Smooth muscle cell (in vitro differentiated cells): ENCODE data around the gene FDXACB1. TPM values are rescaled to one million over a fixed set of nuclear protein-coding genes. Genes with fewer than 3 reads are reported as not detected.

Experiments
- DNase-seq: peaks from one replicate; lab custom pipeline; 2025; ENCODE audit not compliant: unreplicated experiment; lab: John Stamatoyannopoulos, UW
- H2AFZ ChIP-seq: fragments of 200-600 bp; sonication (generic); 2 replicates; pipeline ENCODE4 v1.6.0; 2016; ENCODE audit warnings: antibody characterized with exemption, low read depth, mild to moderate bottlenecking
- H3F3A ChIP-seq: fragments of 200-600 bp; sonication (generic); 2 replicates; pipeline ENCODE4 v1.6.0; 2017; ENCODE audit warnings: antibody characterized with exemption, low read depth
- H3K27ac ChIP-seq: fragments of 200-600 bp; sonication (generic); 2 replicates; pipeline ENCODE4 v1.5.1; 2016; ENCODE audit warnings: low read depth, mild to moderate bottlenecking
- H3K27me3 ChIP-seq: fragments of 200-600 bp; sonication (generic); 2 replicates; pipeline ENCODE4 v1.6.1; 2016; ENCODE audit warnings: low read depth, mild to moderate bottlenecking
- H3K36me3 ChIP-seq: fragments of 200-600 bp; sonication (generic); 2 replicates; pipeline ENCODE4 v1.5.1; 2016; ENCODE audit warnings: low read depth
- H3K4me1 ChIP-seq: fragments of 200-600 bp; sonication (generic); 2 replicates; pipeline ENCODE4 v1.5.1; 2016; ENCODE audit warnings: low read depth
- H3K4me2 ChIP-seq: fragments of 200-600 bp; sonication (generic); 2 replicates; pipeline ENCODE4 v1.6.0; 2016; ENCODE audit warnings: mild to moderate bottlenecking
- H3K4me3 ChIP-seq: fragments of 200-600 bp; sonication (generic); 2 replicates; pipeline ENCODE4 v1.5.1; 2016; ENCODE audit warnings: mild to moderate bottlenecking
- H3K79me2 ChIP-seq: fragments of 200-600 bp; sonication (generic); 2 replicates; pipeline ENCODE4 v1.6.0; 2016; ENCODE audit warnings: low read depth, mild to moderate bottlenecking
- H3K9ac ChIP-seq: fragments of 200-600 bp; sonication (generic); 2 replicates; pipeline ENCODE4 v1.6.0; 2016; ENCODE audit warnings: low read depth
- H3K9me3 ChIP-seq: fragments of 200-600 bp; sonication (generic); replicated peaks from 2 replicates; pipeline ENCODE4 v1.5.1; 2016; ENCODE audit warnings: low read depth
- H4K20me1 ChIP-seq: fragments of 200-600 bp; sonication (generic); 2 replicates; pipeline ENCODE4 v1.6.0; 2016; ENCODE audit warnings: low read depth
- WGBS: methylation state at CpG from one replicate; pipeline ENCODE4 v1.1.7; 2016; ENCODE audit warnings: low lambda C conversion rate; 5-methylcytosine and 5-hydroxymethylcytosine counted together
- polyA plus RNA-seq: library from polyadenylated mRNA; unstranded; fragments of >200 nt; fragmentation: Nextera tagmentation; extraction: Ambion mirVana; gene quantifications from 2 replicates; pipeline ENCODE4 v1.2.1, GENCODE V29; 2016
- total RNA-seq: library from RNA; depleted of rRNA; stranded (reverse); fragments of >200 nt; gene quantifications from 2 replicates; pipeline ENCODE4 v1.2.3, GENCODE V29; 2014
- TF ChIP-seq, protein P1 (sequence below): fragments of 200-600 bp; sonication (generic); IDR thresholded peaks from 2 replicates; pipeline ENCODE4 v1.5.1; 2017; ENCODE audit warnings: borderline replicate concordance, mild to moderate bottlenecking, antibody characterized with exemption; ENCODE audit not compliant: insufficient read depth, poor library complexity, severe bottlenecking

Gene FDXACB1
- total and polyA plus RNA-seq, 2 experiments from 2014 or later, result 2.1 TPM

DNA sequence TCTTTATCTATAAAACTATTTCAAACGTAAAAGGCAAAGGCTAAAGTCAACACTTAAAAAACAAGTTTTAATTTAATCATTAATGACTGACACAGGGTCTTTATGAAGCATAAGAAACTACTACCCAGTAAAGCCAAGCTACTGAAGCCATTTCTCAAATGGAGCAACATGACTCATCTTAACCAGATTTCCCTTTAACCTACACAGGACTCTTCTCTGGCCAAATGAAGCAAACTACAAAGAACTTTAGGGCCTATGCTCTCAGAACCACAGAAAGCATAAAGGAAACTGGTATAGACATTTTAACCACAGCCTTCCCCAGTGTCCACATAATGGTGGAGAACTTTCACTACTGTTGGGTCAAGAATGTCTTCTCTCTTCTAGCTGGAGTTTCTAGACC lies 42.2 kb downstream of the FDXACB1 start:
- Histone ChIP-seq H4K20me1 (no peaks in the 10 kb centered on the region), H3K9ac (no peak overlapping the region), H2AFZ (no peak overlapping the region), H3K9me3 (no peaks in the 10 kb centered on the region), H3K36me3 (peaks cover 6% of the 10 kb centered on the region), H3K4me3 (no peak overlapping the region), H3K27ac (peak overlapping the region; percentile 46), H3F3A (no peaks in the 10 kb centered on the region), H3K4me2 (no peak overlapping the region), H3K4me1 (peaks cover 12% of the 10 kb centered on the region), H3K79me2 (no peaks in the 10 kb centered on the region), H3K27me3 (no peaks in the 10 kb centered on the region)
- no peak for DNase-seq
- TF ChIP-seq, protein P1, sequence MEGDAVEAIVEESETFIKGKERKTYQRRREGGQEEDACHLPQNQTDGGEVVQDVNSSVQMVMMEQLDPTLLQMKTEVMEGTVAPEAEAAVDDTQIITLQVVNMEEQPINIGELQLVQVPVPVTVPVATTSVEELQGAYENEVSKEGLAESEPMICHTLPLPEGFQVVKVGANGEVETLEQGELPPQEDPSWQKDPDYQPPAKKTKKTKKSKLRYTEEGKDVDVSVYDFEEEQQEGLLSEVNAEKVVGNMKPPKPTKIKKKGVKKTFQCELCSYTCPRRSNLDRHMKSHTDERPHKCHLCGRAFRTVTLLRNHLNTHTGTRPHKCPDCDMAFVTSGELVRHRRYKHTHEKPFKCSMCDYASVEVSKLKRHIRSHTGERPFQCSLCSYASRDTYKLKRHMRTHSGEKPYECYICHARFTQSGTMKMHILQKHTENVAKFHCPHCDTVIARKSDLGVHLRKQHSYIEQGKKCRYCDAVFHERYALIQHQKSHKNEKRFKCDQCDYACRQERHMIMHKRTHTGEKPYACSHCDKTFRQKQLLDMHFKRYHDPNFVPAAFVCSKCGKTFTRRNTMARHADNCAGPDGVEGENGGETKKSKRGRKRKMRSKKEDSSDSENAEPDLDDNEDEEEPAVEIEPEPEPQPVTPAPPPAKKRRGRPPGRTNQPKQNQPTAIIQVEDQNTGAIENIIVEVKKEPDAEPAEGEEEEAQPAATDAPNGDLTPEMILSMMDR, result no peak
- WGBS, result 88% methylated on average over 1 of the region's 1 CpG

DNA sequence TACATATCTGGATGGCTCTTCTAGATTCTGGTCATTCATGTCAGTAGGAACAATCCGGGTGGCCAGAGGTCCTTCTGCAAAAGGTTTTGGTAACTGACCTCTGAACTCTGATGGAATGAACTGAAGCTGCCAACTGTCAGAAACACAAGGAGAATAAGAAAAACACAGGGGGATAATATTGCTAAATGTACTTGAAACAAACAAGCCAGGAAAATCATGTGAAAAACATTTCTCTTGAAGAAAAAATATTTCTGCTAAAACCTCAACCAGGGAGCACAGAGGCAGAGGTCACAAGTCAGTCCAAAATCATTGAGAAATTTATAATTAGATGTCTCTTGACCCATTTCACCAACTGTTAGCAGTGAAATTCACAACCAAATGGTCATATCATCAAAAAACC lies 42.8 kb downstream of the FDXACB1 start:
- H3K27ac ChIP-seq, result no peak overlapping the region
- 98% methylated on average over 1 of the region's 1 CpG for WGBS
- H3K9ac ChIP-seq, result no peak overlapping the region
- H3K4me1 ChIP-seq, result peaks cover 12% of the 10 kb centered on the region
- no peaks in the 10 kb centered on the region for H4K20me1 ChIP-seq
- TF ChIP-seq, protein P1, result no peak
- H3K36me3 ChIP-seq, result peaks cover 9% of the 10 kb centered on the region
- H3K79me2 ChIP-seq, result no peaks in the 10 kb centered on the region
- H3K9me3 ChIP-seq, result no peaks in the 10 kb centered on the region
- H3K27me3 ChIP-seq, result no peaks in the 10 kb centered on the region
- H3K4me2 ChIP-seq, result no peak overlapping the region
- no peak overlapping the region for H2AFZ ChIP-seq
- no peaks in the 10 kb centered on the region for H3F3A ChIP-seq
- H3K4me3 ChIP-seq, result no peak overlapping the region
- no peak for DNase-seq

DNA sequence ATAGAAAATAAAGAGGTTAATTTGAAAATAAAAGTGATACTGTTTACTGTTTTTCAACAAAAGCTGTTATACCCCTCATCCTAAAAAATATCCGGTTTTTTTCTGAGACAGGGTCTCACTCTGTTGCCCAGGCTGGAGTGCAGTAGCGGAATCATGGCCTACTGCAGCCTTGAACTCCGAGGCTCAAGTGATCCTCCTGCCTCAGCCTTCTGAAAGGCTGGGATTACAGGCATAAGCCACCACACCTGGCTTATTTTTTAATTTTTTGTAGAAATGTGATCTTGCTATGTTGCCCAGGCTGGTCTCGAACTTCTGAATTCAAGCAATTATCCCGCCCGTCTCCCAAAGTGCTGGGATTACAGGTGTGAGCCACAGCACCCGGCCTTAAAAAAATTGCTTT lies 43.3 kb downstream of the FDXACB1 start:
- Histone ChIP-seq H3K4me2 (no peak overlapping the region), H3K9ac (no peak overlapping the region)

More for the DNA sequence above, 43.3 kb downstream of the FDXACB1 start:
- 97% methylated on average over 7 of the region's 7 CpGs for WGBS
- Histone ChIP-seq H3K9me3 (no peaks in the 10 kb centered on the region), H3K27me3 (no peaks in the 10 kb centered on the region), H3K27ac (no peak overlapping the region), H3K4me3 (no peak overlapping the region), H4K20me1 (no peaks in the 10 kb centered on the region), H3K4me1 (peaks cover 11% of the 10 kb centered on the region), H3F3A (no peaks in the 10 kb centered on the region), H3K79me2 (no peaks in the 10 kb centered on the region), H3K36me3 (peaks cover 9% of the 10 kb centered on the region), H2AFZ (no peak overlapping the region)
- TF ChIP-seq, protein P1, result no peak
- no peak for DNase-seq
